GM12873 (cell line): ENCODE data around the gene IL17RE.

ENCODE experiments used
- CTCF ChIP-seq: IDR thresholded peaks from 2 replicates; pipeline ENCODE4 v1.5.1; 2012; ENCODE audit warnings: low read depth, mild to moderate bottlenecking, moderate library complexity, low read length, control low read depth; ENCODE audit not compliant: insufficient read depth; ENCODE audit errors: missing control alignments

Gene IL17RE

GRCh38 chr3:9863058-9863772 is 39.4 kb upstream of the IL17RE start:
- no peak for TF ChIP-seq CTCF

GRCh38 chr3:9864200-9864927 is 38.3 kb upstream of the IL17RE start:
- TF ChIP-seq CTCF: no peak

- TF ChIP-seq CTCF: no peak
Measured at GRCh38 chr3:9866639-9867038, 36.0 kb upstream of the IL17RE start.

GRCh38 chr3:9867106-9867505 is 35.5 kb upstream of the IL17RE start:
- TF ChIP-seq CTCF: no peak

GRCh38 chr3:9869955-9870354 is 32.7 kb upstream of the IL17RE start:
- TF ChIP-seq CTCF: no peak

GRCh38 chr3:9870978-9871377 is 31.7 kb upstream of the IL17RE start:
- TF ChIP-seq CTCF: no peak

- no peak for TF ChIP-seq CTCF
Measured at GRCh38 chr3:9875448-9875847, 27.2 kb upstream of the IL17RE start.
